IPS DF 6.9 (cell line): ENCODE data around the gene SLC37A3.

Experiments used
- DNase-seq: peaks from one replicate; pipeline ENCODE4 v3.0.0-alpha.2; 2013; ENCODE audit warnings: low read depth, low spot score
- H3K27ac ChIP-seq: one replicate; pipeline ENCODE4 v1.5.1; 2013; ENCODE audit warnings: low read length, control low read depth
- H3K27me3 ChIP-seq: 2 replicates; pipeline ENCODE4 v1.6.1; 2013; ENCODE audit warnings: mild to moderate bottlenecking, low read length; ENCODE audit not compliant: control insufficient read depth, insufficient read depth
- H3K36me3 ChIP-seq: 2 replicates; pipeline ENCODE4 v1.6.1; 2013; ENCODE audit warnings: low read length; ENCODE audit not compliant: control insufficient read depth, insufficient read depth
- H3K4me1 ChIP-seq: 2 replicates; pipeline ENCODE4 v1.6.1; 2013; ENCODE audit warnings: low read length; ENCODE audit not compliant: control insufficient read depth, insufficient read depth
- H3K4me3 ChIP-seq: 2 replicates; pipeline ENCODE4 v1.5.1; 2013; ENCODE audit warnings: mild to moderate bottlenecking, low read length
- H3K9me3 ChIP-seq: 2 replicates; pipeline ENCODE4 v1.6.1; 2013; ENCODE audit warnings: low read length, inconsistent platforms; ENCODE audit not compliant: control insufficient read depth, insufficient read depth
- WGBS: extraction: QIAGEN DNeasy Blood & Tissue Kit; methylation state at CpG from one replicate; pipeline ENCODE4 v1.1.7; 2013; ENCODE audit warnings: mixed read lengths, missing lambda C conversion rate; ENCODE audit not compliant: insufficient read length, insufficient coverage; 5-methylcytosine and 5-hydroxymethylcytosine counted together

Gene SLC37A3

GRCh38 chr7:140402178-140402835, 4.0 kb upstream of the SLC37A3 start:
- Histone ChIP-seq H3K9me3 (no peaks in the 10 kb centered on the region), H3K27me3 (no peaks in the 10 kb centered on the region), H3K27ac (no peak overlapping the region), H3K36me3 (no peaks in the 10 kb centered on the region), H3K4me1 (no peaks in the 10 kb centered on the region), H3K4me3 (no peak overlapping the region)
- DNase-seq = no peak
- no CpG with 5 or more reads among the region's 2 CpGs for WGBS

GRCh38 chr7:140400381-140400780, 2.1 kb upstream of the SLC37A3 start:
- no peaks in the 10 kb centered on the region for H3K4me1 ChIP-seq
- H3K9me3 ChIP-seq = no peaks in the 10 kb centered on the region
- no peak overlapping the region for H3K27ac ChIP-seq
- DNase-seq = no peak
- no CpG with 5 or more reads among the region's 3 CpGs for WGBS
- H3K4me3 ChIP-seq = no peak overlapping the region
- H3K27me3 ChIP-seq = no peaks in the 10 kb centered on the region
- no peaks in the 10 kb centered on the region for H3K36me3 ChIP-seq

- H3K4me3 ChIP-seq = no peak overlapping the region
- H3K4me1 ChIP-seq = no peaks in the 10 kb centered on the region
- H3K27me3 ChIP-seq = no peaks in the 10 kb centered on the region
- H3K27ac ChIP-seq = no peak overlapping the region
- no CpG with 5 or more reads among the region's 10 CpGs for WGBS
- DNase-seq = no peak
- H3K36me3 ChIP-seq = no peaks in the 10 kb centered on the region
- no peaks in the 10 kb centered on the region for H3K9me3 ChIP-seq
Observed at GRCh38 chr7:140398821-140399220, 491 bp upstream of the SLC37A3 start.

- peaks cover 3% of the 10 kb centered on the region; the same call in 1 of the 2 replicates for H3K4me1 ChIP-seq
- DNase-seq = no peak
Observed at GRCh38 chr7:140393756-140394306, 4.5 kb downstream of the SLC37A3 start.

DNA sequence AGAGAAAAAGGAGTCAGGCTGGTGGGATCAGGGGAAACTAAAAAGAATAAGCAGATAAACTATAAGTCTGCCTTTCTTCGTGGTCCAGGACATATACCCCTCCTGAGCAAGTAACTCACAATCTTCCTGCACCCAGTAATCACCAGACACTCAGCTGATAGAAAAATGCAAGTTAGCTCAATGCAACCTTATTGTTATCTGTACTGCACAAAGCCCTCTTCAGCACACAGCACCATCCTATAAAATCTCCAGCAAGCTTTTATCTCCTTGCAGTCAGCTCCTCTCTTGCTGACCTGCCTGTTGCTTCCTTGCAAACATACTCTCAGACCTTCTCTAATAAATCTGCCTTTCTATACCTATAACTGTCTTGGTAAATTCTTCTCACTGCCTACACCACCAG, 6.7 kb downstream of the SLC37A3 start:
- no peak for DNase-seq
- no peaks in the 10 kb centered on the region for H3K27me3 ChIP-seq
- no peak overlapping the region for H3K27ac ChIP-seq
- no peak overlapping the region for H3K4me3 ChIP-seq
- no peaks in the 10 kb centered on the region for H3K36me3 ChIP-seq
- WGBS = no CpG with 5 or more reads among the region's 1 CpG
- peaks cover 3% of the 10 kb centered on the region; the same call in 1 of the 2 replicates for H3K4me1 ChIP-seq
- no peaks in the 10 kb centered on the region for H3K9me3 ChIP-seq

More at GRCh38 chr7:140393756-140394306, 4.5 kb downstream of the SLC37A3 start:
- H3K27me3 ChIP-seq = no peaks in the 10 kb centered on the region
- no CpG with 5 or more reads among the region's 12 CpGs for WGBS
- no peak overlapping the region for H3K27ac ChIP-seq
- no peak overlapping the region for H3K4me3 ChIP-seq
- H3K36me3 ChIP-seq = no peaks in the 10 kb centered on the region
- no peaks in the 10 kb centered on the region for H3K9me3 ChIP-seq

DNA sequence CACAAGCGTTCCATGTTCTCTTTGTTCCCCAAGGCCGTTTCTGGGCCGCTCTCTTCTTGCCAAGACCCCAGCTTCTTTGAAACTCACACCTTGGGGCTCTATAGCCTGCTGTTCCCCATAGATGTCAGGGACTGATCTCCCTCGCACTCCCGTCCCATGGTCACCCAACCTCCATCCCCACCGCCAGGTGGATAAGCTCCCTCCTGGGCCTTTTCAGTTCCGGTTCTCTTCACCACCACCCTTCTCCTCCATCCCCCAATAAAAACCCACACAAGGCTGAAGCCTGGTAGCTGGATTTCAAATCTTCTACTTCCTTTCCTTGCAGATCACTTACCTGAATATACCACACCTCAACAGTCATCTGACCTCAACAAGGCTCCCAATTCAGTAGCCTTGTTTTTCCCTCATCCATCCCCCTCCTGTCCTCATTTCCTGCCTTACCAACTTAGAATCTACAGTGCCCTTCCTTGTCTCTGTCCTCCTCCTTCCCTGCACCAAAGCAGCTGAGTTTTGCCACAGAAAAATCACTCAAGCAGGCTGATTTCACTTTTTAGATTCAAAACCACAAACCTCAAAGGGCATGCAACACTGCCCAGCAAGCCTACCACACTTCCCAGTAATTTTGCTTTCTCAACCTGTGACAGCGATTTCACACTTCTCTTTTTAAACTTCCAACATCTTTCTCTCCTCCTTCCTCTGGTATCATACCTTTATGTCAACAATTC, 7.7 kb downstream of the SLC37A3 start:
- Histone ChIP-seq H3K4me3 (no peak overlapping the region), H3K36me3 (no peaks in the 10 kb centered on the region), H3K9me3 (no peaks in the 10 kb centered on the region), H3K4me1 (peaks cover 3% of the 10 kb centered on the region; the same call in 1 of the 2 replicates), H3K27ac (no peak overlapping the region), H3K27me3 (no peaks in the 10 kb centered on the region)
- DNase-seq = no peak
- no CpG with 5 or more reads among the region's 8 CpGs for WGBS

GRCh38 chr7:140390034-140390433, 8.3 kb downstream of the SLC37A3 start:
- Histone ChIP-seq H3K4me3 (no peak overlapping the region), H3K27me3 (no peaks in the 10 kb centered on the region), H3K9me3 (no peaks in the 10 kb centered on the region), H3K4me1 (peaks cover 3% of the 10 kb centered on the region; the same call in 1 of the 2 replicates), H3K27ac (no peak overlapping the region), H3K36me3 (no peaks in the 10 kb centered on the region)
- WGBS = no CpG with 5 or more reads among the region's 4 CpGs
- DNase-seq = no peak

GRCh38 chr7:140389445-140389844, 8.9 kb downstream of the SLC37A3 start:
- H3K36me3 ChIP-seq = no peaks in the 10 kb centered on the region
- no CpG with 5 or more reads among the region's 10 CpGs for WGBS

GRCh38 chr7:140384894-140385545, 13.3 kb downstream of the SLC37A3 start:
- H3K36me3 ChIP-seq = peaks cover 5% of the 10 kb centered on the region; the same call in 1 of the 2 replicates
- no CpG with 5 or more reads among the region's 1 CpG for WGBS
- no peak overlapping the region for H3K27ac ChIP-seq
- no peaks in the 10 kb centered on the region for H3K27me3 ChIP-seq
- H3K9me3 ChIP-seq = no peaks in the 10 kb centered on the region
- H3K4me3 ChIP-seq = no peak overlapping the region
- H3K4me1 ChIP-seq = no peaks in the 10 kb centered on the region; the same call in 1 of the 2 replicates
- DNase-seq = no peak

More at GRCh38 chr7:140389445-140389844, 8.9 kb downstream of the SLC37A3 start:
- Histone ChIP-seq H3K27me3 (no peaks in the 10 kb centered on the region), H3K27ac (no peak overlapping the region), H3K9me3 (no peaks in the 10 kb centered on the region), H3K4me3 (no peak overlapping the region), H3K4me1 (peaks cover 3% of the 10 kb centered on the region; the same call in 1 of the 2 replicates)
- DNase-seq = no peak

- Histone ChIP-seq H3K36me3 (peaks cover 8% of the 10 kb centered on the region; the same call in 1 of the 2 replicates), H3K27ac (no peak overlapping the region), H3K9me3 (no peaks in the 10 kb centered on the region), H3K27me3 (no peaks in the 10 kb centered on the region), H3K4me1 (no peaks in the 10 kb centered on the region), H3K4me3 (no peak overlapping the region)
- DNase-seq = no peak
- WGBS = no CpG with 5 or more reads among the region's 6 CpGs
Observed at GRCh38 chr7:140383954-140384713, 14.2 kb downstream of the SLC37A3 start.
